Measurements from ENCODE around the gene CEPT1.

Gene CEPT1

GRCh38 chr1:111193712-111194480 lies 53.9 kb downstream of the CEPT1 start:
- no peak for DNase-seq

DNA sequence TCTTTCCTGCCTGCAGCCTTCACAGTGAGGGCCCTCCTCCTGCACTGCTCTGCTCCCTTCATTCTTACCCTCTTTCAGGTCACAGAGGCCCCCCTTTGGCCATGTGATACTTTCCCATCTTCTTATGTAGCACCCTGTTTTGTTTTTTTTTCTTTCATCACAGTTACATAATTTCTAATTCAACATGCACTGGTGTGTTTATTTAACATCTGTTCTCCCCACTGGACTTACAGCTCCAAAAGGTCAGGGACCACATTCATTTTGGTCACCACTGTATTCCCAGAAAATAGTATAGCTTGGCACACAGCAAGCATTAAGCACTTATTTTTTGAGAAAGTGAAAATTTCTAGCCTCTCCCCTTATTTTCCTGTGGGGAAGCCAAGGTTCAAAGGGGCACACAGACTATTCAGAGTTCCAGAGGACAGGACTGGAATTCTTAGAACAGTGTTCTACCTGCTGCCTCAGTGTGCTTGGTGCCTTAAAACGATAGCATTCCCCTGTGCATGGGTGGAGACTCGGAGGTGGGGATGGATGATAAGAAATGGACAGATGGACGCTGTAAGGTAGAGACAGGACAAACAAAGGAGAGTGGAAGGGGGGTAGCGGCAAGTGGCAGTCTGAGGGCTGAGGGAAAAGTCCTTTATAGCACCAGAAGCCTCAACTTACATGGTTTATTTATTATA lies 55.1 kb downstream of the CEPT1 start:
- no peak for DNase-seq

DNA sequence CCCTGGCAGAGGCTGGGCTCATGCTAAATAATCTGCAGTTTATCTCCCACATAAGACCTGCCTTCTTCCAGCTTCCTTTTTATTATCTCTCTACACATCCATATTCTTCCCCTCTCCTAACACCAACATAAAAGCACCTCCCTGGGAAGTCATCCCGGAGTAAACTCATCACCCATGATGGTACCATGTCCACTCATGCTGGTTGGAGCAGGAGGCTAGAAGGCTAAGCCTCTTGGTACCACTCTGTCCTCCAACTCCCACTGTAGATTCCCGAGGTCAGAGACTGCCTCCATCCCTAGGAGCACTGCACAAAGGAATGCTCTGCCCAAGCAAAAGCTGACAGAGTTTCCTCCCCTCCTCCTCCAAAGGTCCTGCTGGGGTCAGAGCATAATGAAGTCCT lies 56.2 kb downstream of the CEPT1 start:
- DNase-seq, result no peak

DNA sequence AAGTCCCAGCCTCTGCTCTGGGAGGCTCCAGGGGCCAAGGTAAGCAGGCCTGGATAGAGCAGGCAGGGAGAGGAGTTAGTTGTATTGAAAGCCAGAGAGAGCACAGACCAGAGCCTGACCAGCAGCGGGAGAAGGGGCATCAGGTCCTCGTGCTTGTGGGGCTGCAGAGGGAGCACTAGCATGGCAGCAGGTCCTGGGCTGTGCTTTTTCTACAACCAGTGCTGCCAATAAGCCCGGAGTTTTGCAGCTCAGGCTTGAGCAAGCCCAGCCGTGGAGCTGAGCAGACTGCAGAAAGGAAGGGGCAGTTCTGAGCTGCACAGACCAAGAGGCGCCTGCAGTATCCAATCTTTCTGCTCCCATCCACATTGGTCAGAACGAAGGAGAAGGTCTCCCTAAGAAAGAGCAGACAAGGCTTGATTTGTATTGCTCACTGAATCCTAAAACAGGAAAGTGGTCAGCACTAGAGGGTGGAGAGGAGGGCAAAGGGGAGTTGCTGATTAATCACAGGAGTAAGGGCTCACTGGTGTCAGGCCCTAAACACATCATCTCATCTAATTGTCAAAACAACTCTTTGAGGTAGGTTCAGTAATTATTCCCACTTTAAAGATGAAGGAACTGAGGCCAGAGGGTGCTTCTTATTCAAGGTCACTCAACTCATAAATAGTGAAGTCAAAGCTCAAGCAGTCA lies 57.7 kb downstream of the CEPT1 start:
- DNase-seq, result no peak

DNA sequence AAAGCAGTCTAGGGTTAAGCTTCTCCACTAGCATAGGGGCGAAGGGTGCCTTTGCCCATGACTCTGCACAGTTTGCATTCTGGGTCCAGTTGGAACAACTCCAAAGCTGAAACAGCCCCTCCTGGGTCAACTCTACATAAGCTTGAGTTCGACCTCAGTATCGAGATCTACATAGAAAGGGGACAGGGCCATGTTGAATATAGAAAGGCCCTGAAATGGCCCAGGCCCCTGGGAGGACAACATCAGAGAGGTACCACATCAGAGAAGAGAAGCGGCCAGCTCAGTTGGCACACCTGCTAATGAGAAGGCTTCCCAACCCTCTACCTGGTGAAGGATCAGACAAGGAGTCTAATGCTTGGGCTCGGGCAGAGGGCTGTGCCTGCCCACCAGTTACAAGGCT lies 58.8 kb downstream of the CEPT1 start:
- DNase-seq, result no peak

GRCh38 chr1:111199329-111199728 lies 59.3 kb downstream of the CEPT1 start:
- no peak for DNase-seq

DNA sequence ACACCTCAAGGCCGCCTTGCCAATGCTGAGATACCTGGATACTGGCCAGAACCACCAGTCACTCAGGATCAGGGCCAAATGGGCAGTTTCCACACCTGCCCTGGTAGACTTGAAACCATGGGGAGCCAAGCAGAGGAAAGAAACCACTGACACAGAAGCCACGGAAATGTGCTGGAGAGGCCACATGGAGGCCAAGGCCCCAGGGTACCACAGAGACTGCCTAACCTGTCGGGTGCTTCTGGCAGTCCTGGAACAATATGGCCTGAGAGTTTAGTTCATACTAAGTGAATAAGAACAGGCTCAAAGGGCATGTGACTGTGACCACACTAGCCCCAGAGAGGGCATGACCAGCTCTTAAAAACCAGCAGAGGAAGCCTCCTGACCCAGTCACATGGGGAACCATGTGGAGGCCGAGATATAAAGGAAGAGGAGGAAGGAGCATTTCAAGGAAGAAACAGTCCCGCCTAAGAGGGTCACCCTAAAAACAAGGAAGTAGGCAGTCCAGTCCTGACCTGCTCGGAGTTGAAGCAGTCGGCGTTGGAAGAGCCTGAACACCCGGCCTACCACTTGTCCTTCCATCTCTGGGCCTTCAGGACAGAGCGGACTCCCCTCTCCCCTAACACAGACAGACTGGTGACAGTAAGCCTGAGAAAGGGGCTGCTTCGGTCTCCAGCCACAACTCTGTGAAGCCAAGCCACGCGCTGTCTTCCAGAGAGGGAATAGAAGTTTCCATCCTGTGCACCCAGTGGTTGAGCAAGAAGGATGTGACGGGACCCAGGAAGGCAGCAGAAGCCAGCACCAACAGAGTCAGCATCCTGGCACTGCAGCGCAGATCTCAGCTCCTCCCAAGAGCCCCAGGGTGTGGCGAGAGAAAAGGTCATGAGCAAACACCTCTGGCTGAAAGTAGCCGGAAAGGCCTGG lies 60.1 kb downstream of the CEPT1 start, which contains the start of gene DENND2D:
DENND2D (minus strand) TSS at position 766 of the 921 bp plus-strand sequence; CDS start at position 579, 187 bp downstream.
- DNase-seq, result no peak

DNA sequence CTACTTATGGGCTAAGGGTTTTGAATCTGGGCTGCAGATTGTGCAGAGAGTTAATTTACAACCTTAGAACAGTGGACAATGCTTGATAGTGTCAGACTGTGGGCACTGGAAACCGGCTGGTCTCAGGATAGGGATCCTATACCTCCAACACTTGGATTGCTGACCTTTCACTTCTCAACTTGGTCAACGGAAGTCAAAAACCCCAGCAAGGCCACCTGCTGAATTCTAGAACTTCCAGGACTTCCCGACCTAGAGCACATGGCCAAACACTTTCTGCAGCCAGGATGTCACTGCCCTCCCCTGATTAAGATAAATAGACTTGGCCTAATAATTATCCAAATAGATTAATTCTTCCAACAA lies 60.8 kb downstream of the CEPT1 start:
- no peak for DNase-seq

- no peak for DNase-seq
These were observed 61.5 kb downstream of the CEPT1 start for GRCh38 chr1:111201275-111202090.

DNA sequence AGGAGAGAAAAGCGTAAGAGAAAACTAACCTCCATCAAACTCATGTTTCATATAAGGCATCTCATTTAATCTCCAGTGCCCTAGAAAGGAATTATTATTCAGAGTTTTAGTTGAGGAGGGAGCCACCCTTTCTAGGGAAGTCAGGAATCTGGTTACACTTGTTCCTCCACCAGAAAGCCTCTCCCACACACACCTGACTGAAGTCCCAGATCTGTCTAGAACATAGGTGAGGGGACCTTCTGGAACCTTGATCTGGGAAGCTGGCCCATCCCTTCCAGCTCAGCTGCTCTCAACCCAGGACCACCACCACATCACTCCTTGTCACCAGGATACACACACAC lies 62.3 kb downstream of the CEPT1 start:
- DNase-seq, result no peak

GRCh38 chr1:111202707-111203623 lies 62.9 kb downstream of the CEPT1 start:
- DNase-seq, result no peak

DNA sequence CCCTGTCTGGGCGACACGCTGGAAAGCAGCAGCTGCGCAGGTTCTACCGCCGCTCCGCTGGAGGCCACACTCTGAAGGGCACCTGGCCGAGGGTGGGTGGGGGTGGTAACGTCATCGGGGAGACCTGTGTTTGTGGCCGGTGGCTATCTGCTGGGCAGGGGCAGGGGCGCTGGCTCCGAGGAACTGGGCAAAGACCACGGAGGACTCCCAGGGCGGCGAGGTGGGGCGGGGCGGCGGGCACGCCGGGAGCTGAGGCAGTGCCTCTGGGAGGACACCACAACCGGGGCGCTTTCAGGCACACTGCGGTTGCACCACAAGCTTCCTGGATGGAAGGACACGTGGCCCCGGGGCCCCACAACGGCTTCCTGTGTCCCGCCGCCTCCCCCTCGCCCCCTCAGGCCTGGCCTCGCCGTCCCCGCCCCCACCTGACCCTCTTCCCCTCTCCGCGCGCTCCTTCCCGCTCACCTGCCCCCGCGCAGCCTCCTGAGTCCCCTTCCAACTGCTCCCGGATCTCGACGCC lies 63.7 kb downstream of the CEPT1 start:
- peak; percentile 61 for DNase-seq

GRCh38 chr1:111204201-111204982 lies 64.4 kb downstream of the CEPT1 start:
- DNase-seq, result no peak

- no peak for DNase-seq
These were observed 65.1 kb downstream of the CEPT1 start for GRCh38 chr1:111204983-111205713.

GRCh38 chr1:111205714-111206050 lies 65.7 kb downstream of the CEPT1 start:
- DNase-seq, result no peak

- DNase-seq, result no peak
These were observed 68.9 kb downstream of the CEPT1 start for GRCh38 chr1:111208921-111209320.

GRCh38 chr1:111209622-111210021 lies 69.6 kb downstream of the CEPT1 start:
- no peak for DNase-seq

GRCh38 chr1:111211921-111212320 lies 71.9 kb downstream of the CEPT1 start:
- no peak for DNase-seq

DNA sequence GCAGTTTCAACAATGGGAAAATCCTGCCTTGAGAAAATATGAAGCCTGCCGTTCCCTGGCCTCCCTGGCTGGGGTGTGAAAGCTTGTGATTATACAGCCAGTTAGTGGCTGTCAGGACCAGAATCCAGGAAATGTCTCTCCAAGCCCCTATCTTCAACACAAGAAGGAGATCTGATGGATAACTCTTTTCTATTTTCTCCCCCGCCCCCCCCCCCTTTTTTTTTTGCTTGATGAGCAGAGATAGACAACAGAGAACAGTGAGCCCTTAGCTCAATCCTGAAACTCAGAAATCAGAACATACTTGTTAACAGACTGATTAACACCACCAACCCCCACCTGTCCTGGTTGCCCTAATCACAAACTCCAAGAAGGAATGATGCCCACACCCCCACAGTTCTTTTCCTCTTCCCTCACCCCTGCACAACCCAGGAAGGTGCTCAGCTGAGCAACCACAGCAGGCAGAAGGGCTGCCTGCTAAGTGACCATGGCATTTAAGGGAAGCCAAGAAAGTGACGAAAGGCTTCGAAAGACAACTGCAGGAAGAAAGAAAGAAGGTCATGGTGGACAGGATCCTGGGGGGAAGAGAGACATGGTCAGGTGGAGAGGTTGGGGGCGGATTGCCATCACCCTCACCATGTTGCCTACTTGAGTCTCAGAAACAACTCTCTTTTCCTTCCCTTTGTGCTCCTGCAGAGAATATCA lies 72.8 kb downstream of the CEPT1 start:
- DNase-seq, result no peak

Measured in COR-L47 (cell line).